SK-N-MC (cell line): ENCODE results near the gene PCLO.

Source experiments
- EZH2 ChIP-seq: fragments of 200-600 bp; sonication (generic); IDR thresholded peaks from one replicate; pipeline ENCODE4 v1.6.1; 2017; ENCODE audit warnings: antibody characterized with exemption
- POLR2AphosphoS5 ChIP-seq: IDR thresholded peaks from 2 replicates; pipeline ENCODE4 v1.6.1; 2012; ENCODE audit warnings: mild to moderate bottlenecking, low read depth, low read length, borderline replicate concordance

DNA sequence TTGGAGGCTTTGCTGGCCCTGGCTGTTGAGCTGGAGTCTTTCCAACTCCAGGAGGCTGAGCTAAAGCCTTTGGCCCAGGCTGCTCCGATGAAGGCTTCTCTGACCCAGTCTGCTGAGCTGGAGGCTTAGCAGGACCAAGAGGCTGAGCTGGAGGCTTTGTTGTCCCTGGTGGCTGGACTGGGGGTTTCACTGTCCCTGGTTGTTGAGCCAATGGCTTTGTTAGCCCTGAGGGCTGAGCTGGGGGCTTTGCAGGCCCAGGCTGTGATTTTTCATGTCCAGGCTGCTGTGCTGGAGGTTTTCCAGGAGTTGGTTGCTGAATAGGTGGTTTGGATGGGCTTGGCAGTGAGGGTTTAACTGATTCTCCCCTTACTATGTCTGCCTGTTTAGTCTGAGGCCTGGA, 7.3 kb downstream of the PCLO start:
- TF ChIP-seq POLR2AphosphoS5, result no peak
- TF ChIP-seq EZH2, result no peak
